GM19351 (cell line): Measurements from ENCODE around the gene GJB6.
"Not testable (repeated sequence)": the region's sequence is repeated elsewhere in the genome, so short reads cannot be mapped to it uniquely, and the experiment has no call there.

Experiments
- ATAC-seq: cut with Tn5 transposase; IDR thresholded peaks from one replicate; pipeline ENCODE4 v1.9.1; 2021; ENCODE audit warnings: mild to moderate bottlenecking, moderate library complexity; ENCODE audit not compliant: unreplicated experiment

Gene GJB6

GRCh38 chr13:20231839-20232555, at the start of gene GJB6:
Gene GJB6 (minus strand): TSS chr13:20232319. CDS start chr13:20223480, 8,839 bp downstream.
- ATAC-seq, result no peak

DNA sequence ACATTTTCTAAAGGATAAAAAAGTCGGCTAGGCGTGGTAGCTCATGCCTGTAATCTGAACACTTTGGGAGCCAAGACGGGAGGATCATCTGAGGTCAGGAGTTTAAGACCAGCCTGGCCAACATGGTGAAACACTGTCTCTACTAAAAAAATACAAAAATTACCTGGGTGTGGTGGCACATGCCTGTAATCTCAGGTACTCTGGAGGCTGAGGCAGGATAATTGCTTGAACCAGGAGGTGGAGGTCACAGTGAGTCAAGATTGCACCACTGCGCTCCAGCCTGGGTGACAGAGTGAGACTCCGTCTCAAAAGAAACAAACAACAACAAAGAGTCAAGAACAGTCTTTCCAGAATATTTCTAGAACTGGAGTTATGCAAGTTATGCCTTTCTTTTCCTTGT, 44.8 kb upstream of the GJB6 start:
- not testable (repeated sequence) for ATAC-seq

- ATAC-seq, result no peak
Measured at GRCh38 chr13:20274466-20274865, 42.3 kb upstream of the GJB6 start.

DNA sequence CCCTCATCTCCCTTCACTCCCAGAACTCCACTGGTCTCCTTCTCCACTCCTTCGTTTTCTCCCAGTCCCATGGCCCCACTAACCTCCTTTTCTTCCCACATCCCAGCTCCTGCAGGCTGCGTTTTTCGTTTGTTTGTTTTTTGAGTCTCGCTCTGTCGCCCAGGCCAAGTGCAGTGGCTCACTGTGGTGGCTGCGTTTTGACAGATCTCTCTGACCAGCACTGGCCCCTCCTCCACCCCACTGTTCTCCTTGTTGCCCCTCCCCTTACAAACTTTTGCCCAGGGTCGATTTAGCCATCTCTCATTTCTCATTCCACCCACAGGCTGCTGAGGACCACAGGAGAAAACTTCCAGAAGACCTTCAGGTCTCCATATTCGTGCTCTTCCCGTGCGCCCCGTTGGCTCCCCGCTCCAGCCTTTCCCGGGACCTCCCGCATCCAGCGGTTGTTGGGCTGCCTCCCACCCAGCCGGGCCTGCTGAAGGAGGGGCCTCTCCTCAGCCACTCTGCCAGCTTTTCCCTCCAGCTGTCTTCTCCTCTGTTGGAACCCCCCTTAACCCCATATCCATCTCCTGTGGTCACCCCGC, 40.6 kb upstream of the GJB6 start:
- no peak for ATAC-seq

DNA sequence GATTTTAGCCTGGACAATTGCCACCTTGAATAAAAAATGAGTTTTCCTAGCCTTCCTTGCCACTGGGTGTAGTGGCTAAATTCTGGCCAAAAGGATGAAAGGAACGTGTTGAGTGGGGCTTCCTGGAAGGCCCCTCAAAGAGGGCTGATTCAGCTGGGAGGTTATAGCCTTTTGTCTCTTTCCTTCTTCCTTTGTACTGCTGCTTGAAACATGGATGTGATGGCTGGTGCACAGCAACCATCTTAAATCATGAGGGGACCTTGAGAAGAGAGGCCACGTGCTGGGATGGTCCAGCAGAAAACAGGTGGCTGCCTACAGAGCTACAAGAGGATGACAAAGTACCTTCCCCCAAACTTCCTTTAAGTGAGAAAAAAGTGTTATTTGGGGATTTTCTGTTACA, 40.0 kb upstream of the GJB6 start:
- ATAC-seq, result no peak

GRCh38 chr13:20271441-20271840, 39.3 kb upstream of the GJB6 start:
- no peak for ATAC-seq

GRCh38 chr13:20270163-20270865, 38.2 kb upstream of the GJB6 start:
- ATAC-seq, result no peak

GRCh38 chr13:20264271-20265018, 32.3 kb upstream of the GJB6 start:
- ATAC-seq, result peak; percentile 86

DNA sequence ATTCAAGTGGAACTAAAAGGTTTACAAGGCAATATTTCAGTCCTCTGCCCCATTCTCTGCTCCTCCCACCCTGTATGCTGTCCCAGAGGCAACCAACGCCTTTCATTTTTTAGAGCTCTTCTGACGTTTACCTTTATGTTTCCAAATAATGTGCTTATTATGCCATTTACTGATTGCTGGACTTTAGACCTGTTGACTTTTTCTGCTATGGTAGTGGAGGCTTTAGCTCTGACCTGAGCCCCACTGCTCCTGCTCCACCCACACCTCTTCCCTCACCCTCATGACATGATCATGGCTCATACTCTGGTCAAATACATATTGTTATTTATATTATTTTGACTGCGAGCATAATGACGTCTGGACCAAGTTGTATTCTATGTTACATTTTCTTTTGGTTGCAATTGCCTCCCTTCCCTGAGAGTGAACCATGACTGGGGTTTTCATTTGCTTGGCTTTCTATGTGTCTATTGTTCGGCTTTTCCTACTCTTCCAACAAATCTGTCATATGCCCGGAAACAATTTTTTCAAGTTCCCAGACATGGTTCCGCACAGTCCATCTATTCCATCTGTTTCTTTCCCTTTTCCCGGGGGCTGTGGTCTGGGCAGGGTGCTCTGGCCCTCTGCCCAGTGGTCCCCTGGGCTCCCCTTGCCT, 31.4 kb upstream of the GJB6 start:
- no peak for ATAC-seq

- ATAC-seq, result no peak
Measured at GRCh38 chr13:20258963-20259288, 26.8 kb upstream of the GJB6 start.

DNA sequence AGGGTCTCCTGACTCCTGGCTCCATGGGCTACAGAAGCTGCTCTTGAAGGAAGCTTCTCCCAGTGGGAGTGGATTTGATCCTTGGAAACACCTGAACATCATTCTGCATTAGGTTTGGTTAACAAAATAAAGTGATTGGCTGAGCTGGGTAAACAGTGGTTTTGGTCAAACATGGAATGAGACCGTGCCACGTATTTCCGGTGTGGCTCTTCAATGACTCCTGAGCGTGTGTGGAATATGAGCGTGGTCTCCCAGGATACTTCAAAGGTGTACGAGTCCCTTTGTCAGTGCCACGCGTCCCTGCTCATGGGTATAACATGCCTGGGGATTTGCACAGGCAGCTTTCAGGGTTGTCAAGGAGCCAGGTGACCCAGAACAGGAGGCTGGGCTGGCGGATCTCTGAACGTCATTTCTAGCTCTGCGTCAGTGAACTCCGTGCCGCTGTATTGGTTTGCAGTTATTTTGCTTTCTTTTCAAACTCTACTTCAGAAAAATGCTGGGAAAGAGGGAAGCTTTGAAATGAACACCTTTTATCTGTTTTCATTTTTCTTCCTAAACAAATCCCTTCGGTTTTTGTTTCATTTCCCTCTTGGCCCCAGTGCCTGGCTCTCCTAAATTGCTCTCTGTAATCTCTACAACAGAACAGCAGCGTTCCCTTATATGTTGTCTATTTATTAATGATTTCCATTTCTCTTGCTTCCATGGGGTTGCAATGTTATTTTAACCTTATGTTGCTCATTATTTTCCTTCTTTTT, 26.3 kb upstream of the GJB6 start:
- ATAC-seq, result no peak

DNA sequence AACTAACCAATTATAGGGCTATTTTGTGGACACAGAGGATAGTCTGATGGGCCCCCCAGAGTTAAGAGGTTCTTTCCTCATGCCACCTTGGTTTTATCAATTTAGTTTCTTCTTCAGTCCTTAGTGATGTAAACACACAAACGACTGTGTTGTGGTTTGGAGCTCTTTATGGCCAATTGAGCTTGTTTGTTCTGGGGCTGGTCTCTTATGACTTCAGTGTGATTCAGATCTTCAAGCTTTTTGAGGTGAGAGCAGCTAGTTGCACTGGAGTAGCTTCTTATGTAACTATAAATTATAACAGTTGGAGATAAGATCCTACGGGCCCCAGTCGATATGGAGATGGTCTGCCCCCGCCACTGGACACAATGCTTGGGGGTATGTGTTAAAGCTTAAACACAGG, 22.0 kb upstream of the GJB6 start:
- no peak for ATAC-seq

- no peak for ATAC-seq
Measured at GRCh38 chr13:20249913-20250312, 17.8 kb upstream of the GJB6 start.

DNA sequence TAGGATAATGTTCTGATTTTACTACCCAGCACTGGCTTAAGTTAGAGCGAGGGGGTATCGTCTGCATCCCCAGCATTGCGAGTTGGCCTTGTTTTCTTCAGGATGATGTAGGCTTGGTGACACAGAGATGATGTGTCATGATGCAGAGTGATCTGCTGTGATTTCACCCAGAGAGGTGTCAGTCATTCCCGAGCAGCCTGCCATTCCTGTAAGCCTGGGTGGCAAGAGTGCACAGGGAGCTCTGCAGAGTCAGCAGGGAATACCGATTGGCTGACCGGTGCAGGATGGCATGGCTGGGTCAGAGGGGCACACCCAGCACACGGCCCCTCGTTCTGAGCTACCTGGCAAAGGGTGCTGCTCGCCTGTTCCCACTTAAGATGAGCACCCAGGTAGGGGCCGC, 15.8 kb upstream of the GJB6 start:
- no peak for ATAC-seq

DNA sequence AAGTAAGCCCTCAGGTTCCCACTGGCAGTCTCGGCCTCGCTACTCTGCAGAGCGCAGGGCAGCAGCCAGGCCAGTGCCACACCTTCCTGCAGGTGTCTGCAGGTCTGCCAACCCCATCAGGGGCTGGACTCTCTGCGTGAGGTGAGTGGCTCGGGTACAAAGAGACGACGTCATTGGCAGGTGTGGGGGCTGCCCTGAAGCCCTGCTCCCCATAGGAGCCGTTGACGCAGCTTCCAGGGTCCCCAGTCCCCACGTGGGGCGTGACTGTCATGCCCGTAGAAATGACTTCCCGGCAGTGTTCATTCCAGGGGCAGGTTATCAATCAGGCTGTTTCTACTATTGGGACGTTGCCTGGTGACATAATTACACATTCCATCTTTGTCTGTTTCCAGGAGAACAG, 15.3 kb upstream of the GJB6 start:
- ATAC-seq, result no peak

GRCh38 chr13:20241593-20241992, 9.5 kb upstream of the GJB6 start:
- ATAC-seq, result no peak

DNA sequence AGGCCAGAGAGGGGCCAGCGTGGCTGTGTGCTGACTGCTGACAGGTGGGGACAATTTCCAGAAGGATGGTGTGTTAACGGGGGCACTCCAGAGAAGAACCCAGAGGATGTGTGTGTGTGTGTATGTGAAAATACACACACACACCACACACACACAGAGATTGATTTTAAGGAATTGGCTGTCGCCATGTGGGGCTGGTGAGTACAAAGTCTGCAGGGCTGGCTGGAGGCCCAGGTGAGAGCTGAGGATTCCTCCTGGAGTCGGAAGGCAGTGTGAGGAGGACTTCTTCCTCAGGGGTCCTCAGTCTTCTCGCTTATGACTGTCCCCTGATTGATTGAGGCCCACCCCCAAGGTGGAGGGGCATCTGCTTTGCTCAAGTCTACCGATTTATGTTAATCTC, 7.6 kb upstream of the GJB6 start:
- no peak for ATAC-seq

DNA sequence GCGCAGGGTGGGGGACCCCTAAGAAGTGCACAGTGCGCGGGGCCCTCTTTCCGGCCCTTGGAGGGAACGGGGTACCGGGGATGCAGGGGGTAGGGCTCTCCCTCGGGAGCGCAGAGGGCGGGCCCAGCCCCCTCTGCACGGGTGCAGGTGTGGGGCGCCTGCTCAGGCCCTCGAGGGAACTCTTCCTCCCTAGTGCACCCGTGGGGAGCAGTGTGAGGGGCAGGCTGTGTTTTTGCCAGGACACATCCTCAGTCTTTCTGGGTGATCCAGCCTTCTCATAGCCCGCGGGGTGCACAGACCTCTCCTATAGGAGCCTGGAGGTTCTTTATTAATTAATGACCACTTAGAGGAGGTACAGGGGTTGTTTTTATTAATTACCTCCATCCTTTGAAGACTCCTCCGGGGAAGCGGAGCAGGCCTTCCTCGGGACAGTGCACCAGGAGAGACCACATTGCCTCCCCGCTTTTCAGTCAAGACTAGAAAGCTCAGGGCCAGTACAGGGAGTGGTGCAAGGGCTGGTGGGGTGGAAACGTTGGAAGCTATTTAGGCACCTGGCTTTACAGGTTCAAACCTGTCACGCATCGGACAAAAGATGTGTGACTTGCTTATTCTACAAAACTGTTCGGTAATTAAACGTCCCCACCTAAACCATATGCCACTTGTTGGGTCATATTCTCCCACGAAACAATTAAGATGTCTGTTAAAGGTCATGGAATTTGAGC, 598 bp upstream of the GJB6 start:
- ATAC-seq, result no peak

- no peak for ATAC-seq
Measured at GRCh38 chr13:20230913-20231838, 943 bp downstream of the GJB6 start.
